HG02763 (cell line): ENCODE data around the gene SLC29A2.
A peak's percentile ranks its signal among the peaks of the same experiment; 100 is the strongest.
"Not testable (repeated sequence)": the region's sequence is repeated elsewhere in the genome, so short reads cannot be mapped to it uniquely, and the experiment has no call there.

Source experiments
- ATAC-seq: cut with Tn5 transposase; IDR thresholded peaks from one replicate; pipeline ENCODE4 v1.9.1; 2021; ENCODE audit warnings: mild to moderate bottlenecking, moderate library complexity; ENCODE audit not compliant: unreplicated experiment

The SLC29A2 gene

GRCh38 chr11:66321606-66322005 lies 50.0 kb downstream of the SLC29A2 start:
- ATAC-seq: no peak

- not testable (repeated sequence) for ATAC-seq
Measured at GRCh38 chr11:66320748-66321147, 50.8 kb downstream of the SLC29A2 start.

DNA sequence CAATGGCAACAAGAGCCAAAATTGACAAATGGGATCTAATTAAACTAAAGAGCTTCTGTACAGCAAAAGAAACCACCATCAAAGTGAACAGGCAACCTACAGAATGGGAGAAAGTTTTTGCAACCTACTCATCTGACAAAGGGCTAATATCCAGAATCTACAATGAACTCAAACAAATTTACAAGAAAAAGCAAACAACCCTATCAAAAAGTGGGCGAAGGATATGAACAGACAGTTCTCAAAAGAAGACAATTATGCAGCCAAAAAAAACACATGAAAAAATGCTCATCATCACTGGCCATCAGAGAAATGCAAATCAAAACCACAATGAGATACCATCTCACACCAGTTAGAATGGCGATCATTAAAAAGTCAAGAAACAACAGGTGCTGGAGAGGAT lies 51.3 kb downstream of the SLC29A2 start:
- not testable (repeated sequence) for ATAC-seq

DNA sequence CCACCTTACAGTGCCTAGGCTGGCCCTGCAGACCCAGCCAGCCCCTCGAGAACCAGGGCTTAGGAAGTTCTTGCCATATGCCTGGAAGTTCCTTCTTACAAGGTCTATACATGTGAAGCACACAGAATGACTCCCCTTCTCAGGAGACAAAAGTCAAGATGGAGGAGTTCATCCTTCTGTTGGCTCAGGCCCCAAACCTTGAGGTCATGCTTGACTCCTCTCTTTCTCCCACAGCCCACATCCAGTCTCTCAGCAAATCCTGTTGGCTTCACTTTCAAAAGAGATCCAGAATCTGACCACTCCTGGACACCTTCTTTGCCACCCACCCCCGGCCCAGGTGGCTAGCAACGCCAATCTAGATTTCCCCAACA lies 53.0 kb downstream of the SLC29A2 start:
- ATAC-seq: no peak

GRCh38 chr11:66317723-66318599 lies 53.6 kb downstream of the SLC29A2 start:
- no peak for ATAC-seq

GRCh38 chr11:66317322-66317722 lies 54.2 kb downstream of the SLC29A2 start:
- no peak for ATAC-seq

- no peak for ATAC-seq
Measured at GRCh38 chr11:66316849-66317251, 54.7 kb downstream of the SLC29A2 start, which contains the start of gene CD248. CD248 (minus strand) TSS chr11:66317044; CDS start chr11:66317027, 17 bp downstream.

DNA sequence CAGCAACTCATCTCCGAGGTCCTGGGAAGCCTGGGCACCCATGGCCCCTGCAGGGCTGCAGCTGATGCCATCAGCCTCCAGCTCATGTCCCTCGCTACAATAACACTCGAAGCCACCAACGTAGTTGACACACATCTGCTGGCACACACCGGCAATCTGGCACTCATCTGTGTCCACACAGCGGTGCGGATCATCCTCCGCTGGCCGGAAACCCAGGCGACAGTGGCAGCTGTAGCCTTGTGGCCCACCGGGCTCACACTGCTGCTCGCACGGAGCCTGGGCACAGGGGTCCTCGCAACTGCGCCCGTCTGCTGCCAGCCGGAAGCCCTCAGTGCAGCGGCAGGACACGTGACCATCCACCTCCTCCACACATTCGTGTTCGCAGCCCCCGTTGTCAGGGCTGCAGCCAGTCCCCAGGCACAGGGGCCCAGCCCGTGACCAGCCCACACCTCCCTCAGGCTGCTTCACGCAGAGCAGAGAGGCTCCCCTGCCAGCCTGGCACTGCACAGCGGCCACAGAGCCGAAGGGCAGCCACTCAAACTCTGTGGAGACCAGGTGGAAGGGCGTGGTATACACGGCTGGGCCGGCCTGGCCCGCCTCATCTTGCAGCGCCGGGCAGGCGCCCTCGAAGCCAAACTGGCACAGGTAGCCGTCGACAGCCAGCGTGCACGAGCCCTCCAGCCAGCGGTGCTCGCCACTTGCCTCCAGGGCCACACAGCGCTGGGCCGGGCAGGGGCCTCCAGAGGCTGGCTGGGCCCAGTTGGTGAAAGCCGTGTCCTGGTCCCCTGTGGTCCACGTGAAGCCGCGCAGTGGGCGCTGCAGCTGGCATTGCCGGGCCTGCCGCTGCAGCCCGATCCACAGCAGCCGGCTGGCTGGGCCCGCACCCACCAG lies 55.4 kb downstream of the SLC29A2 start:
- no peak for ATAC-seq

- ATAC-seq: no peak
Measured at GRCh38 chr11:66315498-66315885, 56.1 kb downstream of the SLC29A2 start.

DNA sequence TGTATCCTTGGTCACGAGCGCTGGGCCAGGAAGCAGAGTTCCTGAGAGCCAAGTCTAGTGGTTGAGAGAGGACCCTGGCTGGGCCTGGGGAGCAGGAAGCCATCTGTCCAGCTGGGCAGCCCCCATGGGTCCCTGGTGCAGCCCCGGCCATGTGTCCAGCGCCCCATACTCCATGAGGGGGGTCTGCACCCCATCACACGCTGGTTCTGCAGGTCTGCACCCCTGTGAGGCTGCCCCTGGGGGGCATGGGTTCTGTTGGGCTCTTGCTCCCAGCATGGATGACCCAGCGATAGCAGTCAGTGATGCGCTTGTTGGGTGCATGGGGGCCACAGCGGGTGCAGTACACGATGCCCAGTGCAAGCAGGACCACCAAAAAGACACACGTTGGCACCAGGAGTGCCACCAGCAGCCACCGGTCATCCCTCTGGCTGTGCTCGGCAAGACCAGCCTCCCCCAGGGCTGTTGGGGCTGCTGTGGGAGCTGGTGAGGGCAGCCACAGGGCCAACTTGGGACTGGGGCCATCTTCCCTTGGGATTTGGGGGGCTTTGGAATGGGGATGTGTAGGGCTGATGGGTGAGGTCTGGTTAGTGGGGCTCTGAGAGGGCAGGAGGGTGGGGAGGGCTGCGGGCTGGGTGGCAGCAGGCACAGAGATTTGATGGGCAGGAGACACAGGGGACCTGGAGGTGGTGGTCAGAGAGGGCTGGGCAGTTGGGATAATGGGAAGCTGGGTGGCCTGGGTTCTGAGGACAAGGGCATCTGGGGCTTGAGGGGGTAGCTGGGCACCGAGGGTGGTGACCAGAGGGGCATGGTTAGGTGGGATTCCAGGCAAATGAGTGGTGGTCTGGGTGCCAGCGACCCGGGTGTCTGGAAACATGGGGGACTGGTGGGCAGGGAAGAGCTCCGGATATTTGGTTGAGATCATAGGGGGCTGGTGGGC lies 56.7 kb downstream of the SLC29A2 start:
- ATAC-seq: no peak

- ATAC-seq: no peak
Measured at GRCh38 chr11:66314186-66314501, 57.4 kb downstream of the SLC29A2 start.

GRCh38 chr11:66313321-66314185 lies 58.0 kb downstream of the SLC29A2 start:
- ATAC-seq: no peak

- peak; percentile 59 for ATAC-seq
Measured at GRCh38 chr11:66312549-66313320, 58.8 kb downstream of the SLC29A2 start.
